SK-N-SH treated with all-trans-retinoic acid at 6 μM for 48 hours (cell line): Measurements from ENCODE around the gene PRH1.

Source experiments
- ARNTL ChIP-seq: fragments of 450-650 bp; formaldehyde crosslinking; IDR thresholded peaks from 2 replicates; pipeline ENCODE4 v1.5.0; 2020; ENCODE audit warnings: low read depth, mild to moderate bottlenecking, moderate library complexity, borderline replicate concordance
- BACH2 ChIP-seq: fragments of 250-450 bp; sonication (Bioruptor Pico); IDR thresholded peaks from 2 replicates; pipeline ENCODE4 v1.9.0; 2021; ENCODE audit warnings: mild to moderate bottlenecking, borderline replicate concordance
- OSR1 ChIP-seq: fragments of 250-450 bp; sonication (Bioruptor Pico); IDR thresholded peaks from 2 replicates; pipeline ENCODE4 v1.8.0; 2022; ENCODE audit warnings: moderate library complexity, mild to moderate bottlenecking, inconsistent platforms
- PPARA ChIP-seq: fragments of 250-450 bp; sonication (Bioruptor Pico); IDR thresholded peaks from 2 replicates; pipeline ENCODE4 v1.5.0; 2020; ENCODE audit warnings: mild to moderate bottlenecking, borderline replicate concordance
- RARB ChIP-seq: fragments of 250-450 bp; sonication (Bioruptor Pico); IDR thresholded peaks from 2 replicates; pipeline ENCODE4 v1.8.0; 2021; ENCODE audit warnings: mild to moderate bottlenecking, moderate library complexity
- SNAI2 ChIP-seq: fragments of 250-450 bp; sonication (Bioruptor Pico); IDR thresholded peaks from 2 replicates; pipeline ENCODE4 v1.5.0; 2020; ENCODE audit warnings: mild to moderate bottlenecking, moderate library complexity
- TCF4 ChIP-seq: fragments of 250-450 bp; sonication (Bioruptor Pico); IDR thresholded peaks from 2 replicates; pipeline ENCODE4 v1.8.0; 2021; ENCODE audit warnings: mild to moderate bottlenecking, moderate library complexity, borderline replicate concordance
- ZC3H10 ChIP-seq: fragments of 250-450 bp; sonication (Bioruptor Pico); IDR thresholded peaks from 2 replicates; pipeline ENCODE4 v1.5.1; 2021; ENCODE audit warnings: mild to moderate bottlenecking, moderate library complexity
- ZFP3 ChIP-seq: fragments of 250-450 bp; sonication (Bioruptor Pico); IDR thresholded peaks from 2 replicates; pipeline ENCODE4 v1.5.0; 2020; ENCODE audit warnings: mild to moderate bottlenecking, moderate library complexity
- ZFP30 ChIP-seq: fragments of 450-650 bp; formaldehyde crosslinking; IDR thresholded peaks from 2 replicates; pipeline ENCODE4 v1.5.0; 2022; ENCODE audit warnings: mild to moderate bottlenecking, moderate library complexity
- ZNF70 ChIP-seq: fragments of 450-650 bp; formaldehyde crosslinking; IDR thresholded peaks from 2 replicates; pipeline ENCODE4 v1.5.0; 2020; ENCODE audit warnings: mild to moderate bottlenecking, moderate library complexity
- TF ChIP-seq, protein P1 (sequence below): fragments of 250-450 bp; sonication (Bioruptor Pico); IDR thresholded peaks from 2 replicates; pipeline ENCODE4 v1.5.1; 2020; ENCODE audit warnings: low read depth, mild to moderate bottlenecking, moderate library complexity
- TF ChIP-seq, protein P2 (sequence below): fragments of 250-450 bp; sonication (Bioruptor Pico); IDR thresholded peaks from 2 replicates; pipeline ENCODE4 v1.8.0; 2021; ENCODE audit warnings: low read depth, mild to moderate bottlenecking, moderate library complexity, borderline replicate concordance
- TF ChIP-seq, protein P3 (sequence below): fragments of 250-450 bp; sonication (Bioruptor Pico); IDR thresholded peaks from 2 replicates; pipeline ENCODE4 v1.8.0; 2020; ENCODE audit warnings: mild to moderate bottlenecking, moderate library complexity, borderline replicate concordance

DNA sequence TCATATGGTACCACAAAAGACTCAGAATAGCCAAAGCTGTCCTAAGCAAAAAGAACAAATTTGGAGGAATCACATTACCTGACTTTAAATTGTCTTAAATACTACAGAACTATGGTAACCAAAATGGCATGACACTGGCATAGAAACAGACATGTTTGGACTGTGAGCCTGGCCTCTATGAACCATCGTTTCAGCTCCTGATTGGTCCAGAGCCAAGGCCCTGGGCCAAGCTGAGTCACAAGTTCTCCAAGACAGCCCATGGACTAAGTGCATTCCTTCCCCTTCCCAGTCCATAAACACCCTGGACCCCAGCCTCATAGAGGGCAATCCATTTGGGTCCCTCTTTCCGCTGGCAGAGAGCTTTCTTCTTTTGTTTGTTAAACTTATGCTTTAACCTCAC, 22.7 kb downstream of the PRH1 start:
- TF ChIP-seq ZFP30, result no peak
- no peak for TF ChIP-seq RARB
- no peak for TF ChIP-seq ZFP3
- TF ChIP-seq, protein P1, sequence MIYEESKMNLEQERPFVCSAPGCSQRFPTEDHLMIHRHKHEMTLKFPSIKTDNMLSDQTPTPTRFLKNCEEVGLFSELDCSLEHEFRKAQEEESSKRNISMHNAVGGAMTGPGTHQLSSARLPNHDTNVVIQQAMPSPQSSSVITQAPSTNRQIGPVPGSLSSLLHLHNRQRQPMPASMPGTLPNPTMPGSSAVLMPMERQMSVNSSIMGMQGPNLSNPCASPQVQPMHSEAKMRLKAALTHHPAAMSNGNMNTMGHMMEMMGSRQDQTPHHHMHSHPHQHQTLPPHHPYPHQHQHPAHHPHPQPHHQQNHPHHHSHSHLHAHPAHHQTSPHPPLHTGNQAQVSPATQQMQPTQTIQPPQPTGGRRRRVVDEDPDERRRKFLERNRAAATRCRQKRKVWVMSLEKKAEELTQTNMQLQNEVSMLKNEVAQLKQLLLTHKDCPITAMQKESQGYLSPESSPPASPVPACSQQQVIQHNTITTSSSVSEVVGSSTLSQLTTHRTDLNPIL (CRISPR knock-in tag), result no peak
- no peak for TF ChIP-seq OSR1 (CRISPR knock-in tag)
- TF ChIP-seq, protein P2, sequence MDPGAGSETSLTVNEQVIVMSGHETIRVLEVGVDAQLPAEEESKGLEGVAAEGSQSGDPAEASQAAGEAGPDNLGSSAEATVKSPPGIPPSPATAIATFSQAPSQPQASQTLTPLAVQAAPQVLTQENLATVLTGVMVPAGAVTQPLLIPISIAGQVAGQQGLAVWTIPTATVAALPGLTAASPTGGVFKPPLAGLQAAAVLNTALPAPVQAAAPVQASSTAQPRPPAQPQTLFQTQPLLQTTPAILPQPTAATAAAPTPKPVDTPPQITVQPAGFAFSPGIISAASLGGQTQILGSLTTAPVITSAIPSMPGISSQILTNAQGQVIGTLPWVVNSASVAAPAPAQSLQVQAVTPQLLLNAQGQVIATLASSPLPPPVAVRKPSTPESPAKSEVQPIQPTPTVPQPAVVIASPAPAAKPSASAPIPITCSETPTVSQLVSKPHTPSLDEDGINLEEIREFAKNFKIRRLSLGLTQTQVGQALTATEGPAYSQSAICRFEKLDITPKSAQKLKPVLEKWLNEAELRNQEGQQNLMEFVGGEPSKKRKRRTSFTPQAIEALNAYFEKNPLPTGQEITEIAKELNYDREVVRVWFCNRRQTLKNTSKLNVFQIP, result no peak
- TF ChIP-seq ZC3H10, result no peak
- no peak for TF ChIP-seq ZNF70 (CRISPR knock-in tag)
- TF ChIP-seq, protein P3, sequence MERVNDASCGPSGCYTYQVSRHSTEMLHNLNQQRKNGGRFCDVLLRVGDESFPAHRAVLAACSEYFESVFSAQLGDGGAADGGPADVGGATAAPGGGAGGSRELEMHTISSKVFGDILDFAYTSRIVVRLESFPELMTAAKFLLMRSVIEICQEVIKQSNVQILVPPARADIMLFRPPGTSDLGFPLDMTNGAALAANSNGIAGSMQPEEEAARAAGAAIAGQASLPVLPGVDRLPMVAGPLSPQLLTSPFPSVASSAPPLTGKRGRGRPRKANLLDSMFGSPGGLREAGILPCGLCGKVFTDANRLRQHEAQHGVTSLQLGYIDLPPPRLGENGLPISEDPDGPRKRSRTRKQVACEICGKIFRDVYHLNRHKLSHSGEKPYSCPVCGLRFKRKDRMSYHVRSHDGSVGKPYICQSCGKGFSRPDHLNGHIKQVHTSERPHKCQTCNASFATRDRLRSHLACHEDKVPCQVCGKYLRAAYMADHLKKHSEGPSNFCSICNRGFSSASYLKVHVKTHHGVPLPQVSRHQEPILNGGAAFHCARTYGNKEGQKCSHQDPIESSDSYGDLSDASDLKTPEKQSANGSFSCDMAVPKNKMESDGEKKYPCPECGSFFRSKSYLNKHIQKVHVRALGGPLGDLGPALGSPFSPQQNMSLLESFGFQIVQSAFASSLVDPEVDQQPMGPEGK (CRISPR knock-in tag), result no peak
- no peak for TF ChIP-seq ARNTL (CRISPR knock-in tag)
- TF ChIP-seq SNAI2 (CRISPR knock-in tag), result no peak
- no peak for TF ChIP-seq PPARA
- TF ChIP-seq TCF4, result no peak
- no peak for TF ChIP-seq BACH2 (CRISPR knock-in tag)
